ENCODE data around the gene MYO5B. TPM values are rescaled to one million over a fixed set of nuclear protein-coding genes. Genes with fewer than 3 reads are reported as not detected.
A peak's percentile ranks its signal among the peaks of the same experiment; 100 is the strongest.

The MYO5B gene
- polyA plus RNA-seq, 4 donors = 45.0 to 185 (median 102) TPM

- H3K4me3 ChIP-seq (ENCODE audit: low read depth in 1 of 3, low read length in 3 of 3) = no peak overlapping the region
- H3K4me1 ChIP-seq (ENCODE audit: control insufficient read depth in 3 of 3, insufficient read depth in 2 of 3, low read depth in 1 of 3, low read length in 2 of 3) = no peaks in the 10 kb centered on the region
- no peak overlapping the region for H3K27ac ChIP-seq (ENCODE audit: low read depth in 1 of 3, low read length in 2 of 3)
- DNase-seq = no peak
- 87 to 91% (median 91%) methylated on average over 4 of the region's 4 CpGs for WGBS, 3 donors
- FAIRE-seq = no peak
- no peaks in the 10 kb centered on the region for H3K9me3 ChIP-seq (ENCODE audit: control insufficient read depth in 2 of 2, insufficient read depth in 1 of 2, low read depth in 1 of 2, low read length in 1 of 2)
- peaks cover 0 to 5% (median 0%) of the 10 kb centered on the region in 3 donors for H3K27me3 ChIP-seq (ENCODE audit: control insufficient read depth in 3 of 3, insufficient read depth in 3 of 3, low read length in 3 of 3)
- H3K36me3 ChIP-seq (ENCODE audit: control insufficient read depth in 3 of 3, insufficient read depth in 2 of 3, low read depth in 1 of 3, low read length in 3 of 3) = no peaks in the 10 kb centered on the region
These were observed 14.4 kb upstream of the MYO5B start for GRCh38 chr18:50209311-50209710.

- Histone ChIP-seq H3K9me3 (ENCODE audit: control insufficient read depth in 2 of 2, insufficient read depth in 1 of 2, low read depth in 1 of 2, low read length in 1 of 2) (no peaks in the 10 kb centered on the region), H3K4me1 (ENCODE audit: control insufficient read depth in 3 of 3, insufficient read depth in 2 of 3, low read depth in 1 of 3, low read length in 2 of 3) (no peaks in the 10 kb centered on the region), H3K27ac (ENCODE audit: low read depth in 1 of 3, low read length in 2 of 3) (no peak overlapping the region), H3K4me3 (ENCODE audit: low read depth in 1 of 3, low read length in 3 of 3) (no peak overlapping the region), H3K36me3 (ENCODE audit: control insufficient read depth in 3 of 3, insufficient read depth in 2 of 3, low read depth in 1 of 3, low read length in 3 of 3) (no peaks in the 10 kb centered on the region), H3K27me3 (ENCODE audit: control insufficient read depth in 3 of 3, insufficient read depth in 3 of 3, low read length in 3 of 3) (peaks cover 0 to 11% (median 7%) of the 10 kb centered on the region in 3 donors)
- no peak for DNase-seq
- WGBS, 3 donors = 9 to 29% (median 14%) methylated on average over 1 of the region's 1 CpG
- no peak for FAIRE-seq
These were observed 12.8 kb upstream of the MYO5B start for GRCh38 chr18:50207722-50208121.

- FAIRE-seq (no peak), DNase-seq (peak; percentile 73 to 79)
- Histone ChIP-seq H3K4me1 (ENCODE audit: control insufficient read depth in 3 of 3, insufficient read depth in 2 of 3, low read depth in 1 of 3, low read length in 2 of 3) (no peaks in the 10 kb centered on the region), H3K4me3 (ENCODE audit: low read depth in 1 of 3, low read length in 3 of 3) (no peak overlapping the region), H3K9me3 (ENCODE audit: control insufficient read depth in 2 of 2, insufficient read depth in 1 of 2, low read depth in 1 of 2, low read length in 1 of 2) (peaks cover 0 to 8% of the 10 kb centered on the region in 2 donors), H3K36me3 (ENCODE audit: control insufficient read depth in 3 of 3, insufficient read depth in 2 of 3, low read depth in 1 of 3, low read length in 3 of 3) (no peaks in the 10 kb centered on the region), H3K27me3 (ENCODE audit: control insufficient read depth in 3 of 3, insufficient read depth in 3 of 3, low read length in 3 of 3) (peaks cover 0 to 9% (median 8%) of the 10 kb centered on the region in 3 donors), H3K27ac (ENCODE audit: low read depth in 1 of 3, low read length in 2 of 3) (no peak overlapping the region)
- WGBS, 3 donors = 24 to 27% (median 26%) methylated on average over 24 of the region's 24 CpGs
These were observed 9.1 kb upstream of the MYO5B start for GRCh38 chr18:50203801-50204604.

GRCh38 chr18:50201476-50202018 is 6.6 kb upstream of the MYO5B start:
- WGBS, 3 donors = 63 to 93% (median 89%) methylated on average over 1 of the region's 1 CpG
- Histone ChIP-seq H3K4me3 (ENCODE audit: low read depth in 1 of 3, low read length in 3 of 3) (no peak overlapping the region), H3K9me3 (ENCODE audit: control insufficient read depth in 2 of 2, insufficient read depth in 1 of 2, low read depth in 1 of 2, low read length in 1 of 2) (peaks cover 0 to 8% of the 10 kb centered on the region in 2 donors), H3K27me3 (ENCODE audit: control insufficient read depth in 3 of 3, insufficient read depth in 3 of 3, low read length in 3 of 3) (peaks cover 0 to 11% (median 9%) of the 10 kb centered on the region in 3 donors), H3K27ac (ENCODE audit: low read depth in 1 of 3, low read length in 2 of 3) (no peak overlapping the region), H3K4me1 (ENCODE audit: control insufficient read depth in 3 of 3, insufficient read depth in 2 of 3, low read depth in 1 of 3, low read length in 2 of 3) (no peaks in the 10 kb centered on the region), H3K36me3 (ENCODE audit: control insufficient read depth in 3 of 3, insufficient read depth in 2 of 3, low read depth in 1 of 3, low read length in 3 of 3) (no peaks in the 10 kb centered on the region)
- no peak for DNase-seq
- FAIRE-seq = no peak

- no peaks in the 10 kb centered on the region for H3K36me3 ChIP-seq (ENCODE audit: control insufficient read depth in 3 of 3, insufficient read depth in 2 of 3, low read depth in 1 of 3, low read length in 3 of 3)
- peaks cover 0 to 19% (median 19%) of the 10 kb centered on the region in 3 donors for H3K27me3 ChIP-seq (ENCODE audit: control insufficient read depth in 3 of 3, insufficient read depth in 3 of 3, low read length in 3 of 3)
- no peak overlapping the region for H3K27ac ChIP-seq (ENCODE audit: low read depth in 1 of 3, low read length in 2 of 3)
- no peak overlapping the region for H3K4me3 ChIP-seq (ENCODE audit: low read depth in 1 of 3, low read length in 3 of 3)
- FAIRE-seq (no peak), DNase-seq (no peak)
- WGBS, 3 donors = 37 to 89% (median 86%) methylated on average over 1 of the region's 1 CpG
- H3K9me3 ChIP-seq (ENCODE audit: control insufficient read depth in 2 of 2, insufficient read depth in 1 of 2, low read depth in 1 of 2, low read length in 1 of 2) = peaks cover 0 to 8% of the 10 kb centered on the region in 2 donors
- peaks cover 0 to 7% (median 0%) of the 10 kb centered on the region in 3 donors for H3K4me1 ChIP-seq (ENCODE audit: control insufficient read depth in 3 of 3, insufficient read depth in 2 of 3, low read depth in 1 of 3, low read length in 2 of 3)
These were observed 5.0 kb upstream of the MYO5B start for GRCh38 chr18:50199921-50200320.

- DNase-seq (no peak), FAIRE-seq (no peak)
- H3K9me3 ChIP-seq (ENCODE audit: control insufficient read depth in 2 of 2, insufficient read depth in 1 of 2, low read depth in 1 of 2, low read length in 1 of 2) = peaks cover 0 to 8% of the 10 kb centered on the region in 2 donors
- H3K4me1 ChIP-seq (ENCODE audit: control insufficient read depth in 3 of 3, insufficient read depth in 2 of 3, low read depth in 1 of 3, low read length in 2 of 3) = peaks cover 0 to 7% (median 0%) of the 10 kb centered on the region in 3 donors
- H3K36me3 ChIP-seq (ENCODE audit: control insufficient read depth in 3 of 3, insufficient read depth in 2 of 3, low read depth in 1 of 3, low read length in 3 of 3) = no peaks in the 10 kb centered on the region
- no peak overlapping the region for H3K27ac ChIP-seq (ENCODE audit: low read depth in 1 of 3, low read length in 2 of 3)
- WGBS, 3 donors = 72 to 86% (median 84%) methylated on average over 5 of the region's 5 CpGs
- H3K4me3 ChIP-seq (ENCODE audit: low read depth in 1 of 3, low read length in 3 of 3) = no peak overlapping the region
- peaks cover 0 to 19% (median 19%) of the 10 kb centered on the region in 3 donors for H3K27me3 ChIP-seq (ENCODE audit: control insufficient read depth in 3 of 3, insufficient read depth in 3 of 3, low read length in 3 of 3)
These were observed 4.5 kb upstream of the MYO5B start for GRCh38 chr18:50199346-50199855.

- WGBS, 3 donors = 88 to 99% (median 88%) methylated on average over 3 of the region's 3 CpGs
- H3K36me3 ChIP-seq (ENCODE audit: control insufficient read depth in 3 of 3, insufficient read depth in 2 of 3, low read depth in 1 of 3, low read length in 3 of 3) = no peaks in the 10 kb centered on the region
- DNase-seq (no peak), FAIRE-seq (no peak)
- H3K4me3 ChIP-seq (ENCODE audit: low read depth in 1 of 3, low read length in 3 of 3) = no peak overlapping the region
- H3K27me3 ChIP-seq (ENCODE audit: control insufficient read depth in 3 of 3, insufficient read depth in 3 of 3, low read length in 3 of 3) = peaks cover 0 to 21% (median 12%) of the 10 kb centered on the region in 3 donors
- H3K4me1 ChIP-seq (ENCODE audit: control insufficient read depth in 3 of 3, insufficient read depth in 2 of 3, low read depth in 1 of 3, low read length in 2 of 3) = peaks cover 0 to 7% (median 0%) of the 10 kb centered on the region in 3 donors
- H3K9me3 ChIP-seq (ENCODE audit: control insufficient read depth in 2 of 2, insufficient read depth in 1 of 2, low read depth in 1 of 2, low read length in 1 of 2) = peaks cover 0 to 6% of the 10 kb centered on the region in 2 donors
- no peak overlapping the region for H3K27ac ChIP-seq (ENCODE audit: low read depth in 1 of 3, low read length in 2 of 3)
These were observed 1.3 kb upstream of the MYO5B start for GRCh38 chr18:50196261-50196660.

GRCh38 chr18:50195689-50196088 is 742 bp upstream of the MYO5B start:
- FAIRE-seq (no peak), DNase-seq (no peak)
- 27 to 36% (median 28%) methylated on average over 10 of the region's 10 CpGs for WGBS, 3 donors
- H3K4me1 ChIP-seq (ENCODE audit: control insufficient read depth in 3 of 3, insufficient read depth in 2 of 3, low read depth in 1 of 3, low read length in 2 of 3) = peaks cover 0 to 7% (median 0%) of the 10 kb centered on the region in 3 donors
- peaks cover 0 to 21% (median 12%) of the 10 kb centered on the region in 3 donors for H3K27me3 ChIP-seq (ENCODE audit: control insufficient read depth in 3 of 3, insufficient read depth in 3 of 3, low read length in 3 of 3)
- no peak overlapping the region for H3K27ac ChIP-seq (ENCODE audit: low read depth in 1 of 3, low read length in 2 of 3)
- peak overlapping the region in 2 of 3 donors; percentile 49 to 90 for H3K4me3 ChIP-seq (ENCODE audit: low read depth in 1 of 3, low read length in 3 of 3)
- H3K9me3 ChIP-seq (ENCODE audit: control insufficient read depth in 2 of 2, insufficient read depth in 1 of 2, low read depth in 1 of 2, low read length in 1 of 2) = peaks cover 0 to 2% of the 10 kb centered on the region in 2 donors
- no peaks in the 10 kb centered on the region for H3K36me3 ChIP-seq (ENCODE audit: control insufficient read depth in 3 of 3, insufficient read depth in 2 of 3, low read depth in 1 of 3, low read length in 3 of 3)

All from small intestine (tissue), 7 donors.